HFFc6 (cell line): ENCODE results near the gene ELOVL1. TPM values are rescaled to one million over a fixed set of nuclear protein-coding genes. Genes with fewer than 3 reads are reported as not detected.

Source experiments
- DNase-seq: peaks from one replicate; pipeline ENCODE4 v3.0.0-alpha.2; 2018
- H3K27ac Mint-ChIP-seq: 2 replicates; pipeline ENCODE4 v1.8.0; 2020; ENCODE audit warnings: mild to moderate bottlenecking, mixed read lengths
- H3K27me3 Mint-ChIP-seq: 2 replicates; pipeline ENCODE4 v1.8.0; 2021; ENCODE audit warnings: mild to moderate bottlenecking, moderate library complexity, mixed read lengths; ENCODE audit not compliant: insufficient read depth
- H3K36me3 Mint-ChIP-seq: 2 replicates; pipeline ENCODE4 v1.8.0; 2021; ENCODE audit warnings: low read depth, mixed read lengths
- H3K4me1 Mint-ChIP-seq: 2 replicates; pipeline ENCODE4 v1.8.0; 2020; ENCODE audit warnings: low read depth, mixed read lengths
- H3K4me3 Mint-ChIP-seq: 2 replicates; pipeline ENCODE4 v1.8.0; 2020; ENCODE audit warnings: mild to moderate bottlenecking, moderate library complexity, mixed read lengths
- H3K9me3 Mint-ChIP-seq: 2 replicates; pipeline ENCODE4 v1.8.0; 2020; ENCODE audit warnings: mild to moderate bottlenecking, mixed read lengths
- total RNA-seq, 6 experiments: library from RNA; stranded (reverse); fragmentation: NEBNext Ultra II Directional; extraction: Animal tissue kit (Norgen Biotek cat#: 25700); gene quantifications; 2 replicates in 1 of 6; 3 replicates in 5 of 6; pipeline ENCODE4 v1.2.3, GENCODE V29; 2021
- TF ChIP-seq, protein P1 (sequence below): fragments of 200-600 bp; sonication (generic); IDR thresholded peaks from 2 replicates; pipeline ENCODE4 v1.5.0; 2021; ENCODE audit warnings: antibody characterized with exemption, mild to moderate bottlenecking

Gene ELOVL1
- total RNA-seq, 6 experiments from 2014 or later, result 137 to 185 (median 160) TPM

DNA sequence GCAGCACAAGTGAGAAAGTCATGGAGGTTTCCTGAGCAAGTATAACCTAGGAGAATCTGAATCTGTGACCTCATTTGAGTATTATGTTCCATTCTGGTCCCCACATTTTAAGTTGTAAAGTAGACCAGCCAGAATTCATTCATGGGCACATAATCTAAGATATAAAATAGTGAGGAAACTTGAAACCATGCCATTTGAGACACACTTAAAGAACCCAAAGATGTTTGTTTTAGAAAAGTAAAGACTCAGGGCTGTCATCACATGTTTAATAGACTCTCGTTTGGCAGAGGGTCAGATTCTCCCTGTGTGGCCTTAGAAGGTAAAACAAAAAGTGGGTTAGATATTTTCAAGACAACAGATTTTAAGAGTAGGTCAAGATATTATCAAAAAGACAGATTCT is 28.2 kb upstream of the ELOVL1 start:
- H3K4me3 Mint-ChIP-seq, result no peak overlapping the region
- H3K27ac Mint-ChIP-seq, result no peak overlapping the region
- H3K9me3 Mint-ChIP-seq, result no peaks in the 10 kb centered on the region
- peaks cover 11% of the 10 kb centered on the region for H3K36me3 Mint-ChIP-seq
- no peaks in the 10 kb centered on the region for H3K27me3 Mint-ChIP-seq
- peaks cover 11% of the 10 kb centered on the region; the same call in 1 of the 2 replicates for H3K4me1 Mint-ChIP-seq
- TF ChIP-seq, protein P1, sequence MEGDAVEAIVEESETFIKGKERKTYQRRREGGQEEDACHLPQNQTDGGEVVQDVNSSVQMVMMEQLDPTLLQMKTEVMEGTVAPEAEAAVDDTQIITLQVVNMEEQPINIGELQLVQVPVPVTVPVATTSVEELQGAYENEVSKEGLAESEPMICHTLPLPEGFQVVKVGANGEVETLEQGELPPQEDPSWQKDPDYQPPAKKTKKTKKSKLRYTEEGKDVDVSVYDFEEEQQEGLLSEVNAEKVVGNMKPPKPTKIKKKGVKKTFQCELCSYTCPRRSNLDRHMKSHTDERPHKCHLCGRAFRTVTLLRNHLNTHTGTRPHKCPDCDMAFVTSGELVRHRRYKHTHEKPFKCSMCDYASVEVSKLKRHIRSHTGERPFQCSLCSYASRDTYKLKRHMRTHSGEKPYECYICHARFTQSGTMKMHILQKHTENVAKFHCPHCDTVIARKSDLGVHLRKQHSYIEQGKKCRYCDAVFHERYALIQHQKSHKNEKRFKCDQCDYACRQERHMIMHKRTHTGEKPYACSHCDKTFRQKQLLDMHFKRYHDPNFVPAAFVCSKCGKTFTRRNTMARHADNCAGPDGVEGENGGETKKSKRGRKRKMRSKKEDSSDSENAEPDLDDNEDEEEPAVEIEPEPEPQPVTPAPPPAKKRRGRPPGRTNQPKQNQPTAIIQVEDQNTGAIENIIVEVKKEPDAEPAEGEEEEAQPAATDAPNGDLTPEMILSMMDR, result no peak
- no peak for DNase-seq

DNA sequence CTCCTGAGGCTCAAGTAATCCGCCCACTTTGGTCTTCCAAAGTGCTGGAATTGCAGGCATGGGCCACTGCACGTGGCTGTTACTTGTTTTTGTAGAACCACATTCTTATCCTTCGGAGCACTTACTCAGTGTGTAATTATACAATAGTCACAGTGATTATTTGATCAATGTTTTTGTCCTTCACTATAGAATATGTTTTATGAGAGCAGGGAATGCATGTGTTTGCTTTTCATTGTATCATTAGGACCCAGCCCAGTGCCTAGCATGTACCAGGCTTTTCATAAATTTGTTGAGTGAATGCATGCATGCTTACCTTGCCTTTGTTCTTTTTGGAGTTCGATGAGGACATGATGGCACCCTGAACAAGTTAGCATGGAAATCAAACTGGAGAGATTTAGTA is 27.7 kb upstream of the ELOVL1 start:
- no peaks in the 10 kb centered on the region for H3K9me3 Mint-ChIP-seq
- H3K36me3 Mint-ChIP-seq, result peaks cover 11% of the 10 kb centered on the region
- peaks cover 15% of the 10 kb centered on the region; the same call in 1 of the 2 replicates for H3K4me1 Mint-ChIP-seq
- no peak overlapping the region for H3K27ac Mint-ChIP-seq
- TF ChIP-seq, protein P1, result no peak
- H3K27me3 Mint-ChIP-seq, result no peaks in the 10 kb centered on the region
- no peak overlapping the region for H3K4me3 Mint-ChIP-seq
- DNase-seq, result no peak

DNA sequence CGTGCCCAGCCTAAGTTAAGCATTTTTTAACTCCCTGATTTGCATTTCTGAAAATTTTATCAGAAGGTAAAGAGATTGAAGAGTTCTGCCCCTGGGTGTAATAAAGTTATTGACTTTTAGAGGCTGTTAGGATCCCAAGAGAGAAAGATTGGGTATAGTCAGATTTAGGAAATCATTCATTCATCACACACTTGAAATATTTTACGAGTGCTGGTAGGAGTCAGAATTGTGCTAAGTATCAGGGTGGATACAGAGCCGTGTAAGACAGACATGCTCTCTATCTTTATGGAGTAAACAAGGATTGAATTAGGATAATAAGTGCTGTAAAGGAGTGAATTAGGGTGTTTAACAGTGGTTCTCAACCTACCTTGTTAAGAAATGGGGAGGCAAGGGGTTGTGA is 24.9 kb upstream of the ELOVL1 start:
- TF ChIP-seq, protein P1, result no peak
- DNase-seq, result no peak
- peaks cover 23% of the 10 kb centered on the region for H3K36me3 Mint-ChIP-seq
- no peak overlapping the region for H3K4me3 Mint-ChIP-seq
- H3K27ac Mint-ChIP-seq, result no peak overlapping the region
- peaks cover 32% of the 10 kb centered on the region for H3K4me1 Mint-ChIP-seq
- peaks cover 4% of the 10 kb centered on the region for H3K27me3 Mint-ChIP-seq
- H3K9me3 Mint-ChIP-seq, result no peaks in the 10 kb centered on the region

DNA sequence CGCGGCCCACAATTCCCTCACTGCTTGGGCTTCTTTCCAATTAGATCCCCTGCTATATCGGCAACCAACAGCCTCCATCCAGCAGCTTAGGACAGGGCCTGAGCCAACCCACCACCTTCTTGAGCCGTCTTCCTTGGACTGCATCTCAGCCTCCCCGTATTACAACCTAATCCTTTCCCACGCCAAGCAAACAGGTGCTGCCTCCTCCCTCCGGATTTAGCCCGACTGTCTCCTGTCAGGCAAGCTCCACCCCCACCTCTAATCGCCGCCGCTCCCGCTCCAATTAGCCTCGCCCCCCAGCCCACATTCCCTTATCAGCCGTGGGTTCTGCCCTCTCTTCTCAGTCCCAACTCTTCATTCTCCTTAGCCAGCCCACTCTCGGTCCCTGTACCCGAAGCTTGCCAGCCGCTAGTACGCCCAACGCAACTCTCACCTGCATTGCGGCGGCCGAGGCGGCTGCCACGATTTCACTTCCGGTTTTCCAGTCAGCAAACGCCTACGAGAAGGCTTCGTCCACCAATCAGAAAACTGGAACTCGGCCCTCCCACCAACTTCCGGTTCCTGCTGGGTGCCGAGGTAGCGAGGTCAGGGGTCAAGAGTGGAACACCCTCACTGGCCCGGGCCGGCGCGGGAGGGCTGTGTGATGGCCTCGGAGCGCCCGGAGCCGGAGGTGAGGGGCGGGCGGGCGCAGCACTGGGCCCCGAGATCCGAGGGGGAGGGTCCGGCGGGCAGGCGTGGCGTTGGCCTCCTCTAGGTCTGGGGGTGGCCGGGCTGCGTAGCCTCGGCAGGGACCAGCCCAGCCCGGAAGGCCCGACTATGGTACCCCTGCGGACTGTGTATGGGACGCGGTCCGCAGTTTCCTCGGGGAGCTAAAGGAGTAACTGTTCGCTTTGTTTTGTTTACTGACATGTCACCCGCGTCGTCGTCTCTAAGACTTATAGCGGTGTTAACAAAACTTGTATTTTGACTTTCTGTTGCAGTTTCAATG is 21.8 kb upstream of the ELOVL1 start, which contains the start of the genes MED8 and SZT2:
Gene MED8, minus strand, starts transcription at position 475 of the 988 bp plus-strand sequence. Its CDS starts 36 bp downstream, at position 439.
Gene SZT2, plus strand, starts transcription at position 574 of the 988 bp plus-strand sequence. Its CDS starts 70 bp downstream, at position 644.
- H3K27ac Mint-ChIP-seq, result peak within 1 kb of the TSS; percentile 98
- peaks cover 35% of the 10 kb centered on the region for H3K36me3 Mint-ChIP-seq
- peaks cover 44% of the 10 kb centered on the region for H3K4me1 Mint-ChIP-seq
- TF ChIP-seq, protein P1, result no peak
- peak; percentile 90 for DNase-seq
- peaks cover 4% of the 10 kb centered on the region for H3K27me3 Mint-ChIP-seq
- no peaks in the 10 kb centered on the region for H3K9me3 Mint-ChIP-seq
- peak within 1 kb of the TSS; percentile 99 for H3K4me3 Mint-ChIP-seq

DNA sequence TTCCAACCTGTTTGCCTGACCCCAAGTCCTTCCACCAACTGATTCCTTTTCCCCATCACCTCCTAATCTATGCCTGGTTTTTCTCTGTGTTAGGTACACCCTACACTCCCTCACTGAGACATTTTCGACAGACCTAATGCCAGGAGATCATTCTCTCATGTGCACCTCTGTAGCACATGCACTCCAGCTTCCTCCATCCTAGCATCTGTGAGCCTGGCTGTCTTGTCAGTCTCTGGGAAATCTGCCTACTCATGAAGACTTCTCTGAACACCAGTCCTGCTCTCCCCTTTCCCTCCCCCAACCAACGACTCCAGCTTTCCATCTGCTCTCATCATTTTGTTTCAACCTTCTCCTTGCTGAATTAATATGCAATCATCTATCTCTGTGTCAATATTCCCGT is 20.8 kb upstream of the ELOVL1 start:
- Mint-ChIP-seq H3K27ac (peak overlapping the region; percentile 98), H3K36me3 (peaks cover 39% of the 10 kb centered on the region), H3K4me1 (peaks cover 44% of the 10 kb centered on the region), H3K27me3 (peaks cover 4% of the 10 kb centered on the region), H3K4me3 (peak overlapping the region; percentile 99), H3K9me3 (no peaks in the 10 kb centered on the region)
- no peak for DNase-seq
- TF ChIP-seq, protein P1, result no peak
